K562 (cell line): ENCODE measurements around the gene ZNF689. TPM values are rescaled to one million over a fixed set of nuclear protein-coding genes. Genes with fewer than 3 reads are reported as not detected.

Experiments used
- CREB3 ChIP-seq: fragments of 450-650 bp; conservative IDR thresholded peaks from 2 replicates; pipeline ENCODE4 v1.6.1; 2016; ENCODE audit warnings: missing genetic modification characterization, low read depth, mild to moderate bottlenecking, missing compliant biosample characterization, moderate library complexity
- CREB5 ChIP-seq: fragments of 250-450 bp; sonication (Bioruptor Pico); IDR thresholded peaks from 2 replicates; pipeline ENCODE4 v1.5.0; 2020; ENCODE audit warnings: mild to moderate bottlenecking
- MCM7 ChIP-seq, 2 experiments: fragments of 450-650 bp; IDR thresholded peaks; 2 replicates each; pipeline ENCODE4 v1.6.1; 2016 to 2018
- MYBL2 ChIP-seq, 2 experiments: fragments of 450-650 bp in 1 of 2; sonication (generic) in 1 of 2; formaldehyde crosslinking in 1 of 2; IDR thresholded peaks; 2 replicates each; pipeline versions ENCODE4 v1.6.1 to v1.8.1; 2017 to 2022; ENCODE audit warnings: borderline replicate concordance in 1 of 2, inconsistent platforms in 1 of 2, low read depth in 1 of 2, mild to moderate bottlenecking in 1 of 2, missing genetic modification reagents in 1 of 2, moderate library complexity in 1 of 2
- SIX5 ChIP-seq, 2 experiments: IDR thresholded peaks; 2 replicates each; pipeline ENCODE4 v1.6.1; 2011; ENCODE audit warnings: low read length in 2 of 2, borderline replicate concordance in 1 of 2, low read depth in 1 of 2, mild to moderate bottlenecking in 1 of 2, moderate library complexity in 1 of 2; ENCODE audit not compliant: insufficient read depth in 1 of 2
- SMARCE1 ChIP-seq: fragments of 450-650 bp; IDR thresholded peaks from 2 replicates; pipeline ENCODE4 v1.7.1; 2016; ENCODE audit warnings: mild to moderate bottlenecking
- U2AF2 ChIP-seq: fragments of 200-400 bp; formaldehyde crosslinking; optimal IDR thresholded peaks from 2 replicates; pipeline ENCODE3; 2017; ENCODE audit warnings: low read depth, mild to moderate bottlenecking, low read length
- ZFP91 ChIP-seq: sonication (generic); formaldehyde crosslinking; IDR thresholded peaks from 2 replicates; pipeline ENCODE4 v1.8.0; 2022; ENCODE audit warnings: mild to moderate bottlenecking, missing genetic modification reagents
- ZMIZ1 ChIP-seq, 2 experiments: fragments of 150-350 bp in 1 of 2; IDR thresholded peaks; 2 replicates each; pipeline ENCODE4 v1.6.1; 2012 to 2016; ENCODE audit warnings: low read depth in 2 of 2, low read length in 2 of 2, mild to moderate bottlenecking in 1 of 2, moderate library complexity in 1 of 2
- ZNF384 ChIP-seq: IDR thresholded peaks from 2 replicates; pipeline ENCODE4 v1.6.1; 2012; ENCODE audit warnings: low read depth, low read length, improper control_type of control experiment
- ZNF644 ChIP-seq: fragments of 200-800 bp; sonication (Bioruptor generic); IDR thresholded peaks from 2 replicates; pipeline ENCODE4 v1.6.1; 2016; ENCODE audit warnings: low read depth, missing genetic modification characterization, missing compliant biosample characterization
- ZNF696 ChIP-seq: fragments of 250-450 bp; sonication (Bioruptor Pico); conservative IDR thresholded peaks from 2 replicates; pipeline ENCODE4 v1.4.0; 2020; ENCODE audit warnings: mild to moderate bottlenecking, moderate library complexity
- ZNF780A ChIP-seq: fragments of 250-450 bp; sonication (Bioruptor Pico); IDR thresholded peaks from 2 replicates; pipeline ENCODE4 v1.5.0; 2021; ENCODE audit warnings: mild to moderate bottlenecking
- polyA plus RNA-seq, 8 experiments: library from polyadenylated mRNA; depleted of rRNA in 4 of 8; stranded (reverse) in 5 of 8; unstranded in 3 of 8; fragments of >200 nt; fragmentation: Nextera tagmentation in 2 of 8; fragmentation: Illumina TruSeq in 1 of 8; extraction: Ambion mirVana in 2 of 8; extraction: Trizol in 1 of 8; gene quantifications; 2 replicates each; pipeline versions ENCODE4 v1.2.1 to v1.2.3, GENCODE V29; 2011 to 2014; ENCODE audit warnings: inconsistent platforms in 1 of 8, missing spikeins in 1 of 8
- total RNA-seq, 7 experiments: library from RNA; depleted of rRNA in 6 of 7; stranded (reverse); fragments of >200 nt in 6 of 7; fragmentation: Illumina TruSeq in 2 of 7; extraction: Trizol in 2 of 7; gene quantifications; 2 replicates each; pipeline versions ENCODE4 v1.2.1 to v1.2.3, GENCODE V29; 2011 to 2021; ENCODE audit warnings: low replicate concordance in 1 of 7
- TF ChIP-seq, protein P1 (sequence below): fragments of 250-450 bp; sonication (Bioruptor Pico); IDR thresholded peaks from 2 replicates; pipeline ENCODE4 v1.5.0; 2021; ENCODE audit warnings: mild to moderate bottlenecking, moderate library complexity

ZNF689 gene
- total and polyA plus RNA-seq, 9 of the 15 experiments (the other 6 are each of a cell fraction or from before 2014, with no cell fraction given), result 5.4 to 15.4 (median 10.8) TPM

DNA sequence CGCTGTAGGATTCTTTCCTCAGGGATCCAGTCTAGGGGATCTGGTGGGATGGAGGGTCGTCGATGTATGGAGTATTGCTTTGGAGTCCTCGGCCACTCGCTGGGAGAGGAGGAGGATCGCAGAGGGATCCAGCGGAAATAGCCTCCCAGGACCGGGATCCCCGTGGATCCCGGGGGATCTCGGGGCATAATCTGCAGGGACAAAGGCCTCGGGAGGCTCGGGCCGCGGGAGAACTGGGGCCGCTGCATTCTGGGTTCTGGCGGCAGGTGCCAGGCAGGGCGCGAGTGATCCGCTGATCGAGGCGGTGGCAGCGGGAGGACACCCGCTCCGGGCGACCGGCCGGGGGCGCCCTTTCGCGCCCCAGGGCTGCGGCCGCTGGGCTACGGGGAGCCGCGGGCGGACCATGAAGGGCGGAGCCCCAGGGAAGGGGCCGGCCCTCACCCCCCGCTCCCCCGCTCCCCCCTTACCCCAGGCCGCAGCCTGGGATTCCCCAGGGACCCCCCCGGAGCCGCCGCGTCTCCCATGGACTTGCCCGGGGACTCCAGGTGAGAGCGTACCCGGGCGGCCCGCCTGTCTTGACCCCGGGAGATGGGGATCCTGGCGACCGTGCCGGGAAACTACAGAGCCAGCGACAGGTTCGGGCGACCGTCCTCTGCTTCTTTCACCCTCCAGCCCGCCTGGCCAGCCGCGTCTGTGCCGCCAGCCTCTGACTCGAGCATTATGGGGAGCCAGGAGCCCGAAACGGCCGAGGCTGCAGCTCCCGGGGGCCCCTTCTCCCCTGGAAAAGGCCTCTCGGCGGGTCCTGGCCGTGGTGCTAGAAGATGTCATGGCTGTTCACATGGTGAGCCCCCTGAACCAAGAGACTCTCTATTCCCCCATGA is 41.2 kb upstream of the ZNF689 start (continued):
- TF ChIP-seq MYBL2 (IDR thresholded peaks at IDR 0.05; ENCODE audit: low read depth), result no peak
- no peak for TF ChIP-seq MYBL2 (CRISPR knock-in tag; IDR thresholded peaks at IDR 0.05; ENCODE audit: borderline replicate concordance)
- TF ChIP-seq SIX5 (IDR thresholded peaks at IDR 0.05; ENCODE audit: borderline replicate concordance in 1 of 2, insufficient read depth in 1 of 2, low read depth in 1 of 2, low read length in 2 of 2), result no peak
- no peak for TF ChIP-seq ZNF696
- no peak for TF ChIP-seq ZNF780A (CRISPR knock-in tag)
- TF ChIP-seq MCM7 (IDR thresholded peaks at IDR 0.05), result no peak
- no peak for TF ChIP-seq CREB3 (tag)
- TF ChIP-seq ZMIZ1 (IDR thresholded peaks at IDR 0.05; ENCODE audit: low read depth in 2 of 2, low read length in 2 of 2), result no peak
- no peak for TF ChIP-seq ZNF384
- no peak for TF ChIP-seq ZNF644
- TF ChIP-seq CREB5 (CRISPR knock-in tag), result no peak
- TF ChIP-seq, protein P1, sequence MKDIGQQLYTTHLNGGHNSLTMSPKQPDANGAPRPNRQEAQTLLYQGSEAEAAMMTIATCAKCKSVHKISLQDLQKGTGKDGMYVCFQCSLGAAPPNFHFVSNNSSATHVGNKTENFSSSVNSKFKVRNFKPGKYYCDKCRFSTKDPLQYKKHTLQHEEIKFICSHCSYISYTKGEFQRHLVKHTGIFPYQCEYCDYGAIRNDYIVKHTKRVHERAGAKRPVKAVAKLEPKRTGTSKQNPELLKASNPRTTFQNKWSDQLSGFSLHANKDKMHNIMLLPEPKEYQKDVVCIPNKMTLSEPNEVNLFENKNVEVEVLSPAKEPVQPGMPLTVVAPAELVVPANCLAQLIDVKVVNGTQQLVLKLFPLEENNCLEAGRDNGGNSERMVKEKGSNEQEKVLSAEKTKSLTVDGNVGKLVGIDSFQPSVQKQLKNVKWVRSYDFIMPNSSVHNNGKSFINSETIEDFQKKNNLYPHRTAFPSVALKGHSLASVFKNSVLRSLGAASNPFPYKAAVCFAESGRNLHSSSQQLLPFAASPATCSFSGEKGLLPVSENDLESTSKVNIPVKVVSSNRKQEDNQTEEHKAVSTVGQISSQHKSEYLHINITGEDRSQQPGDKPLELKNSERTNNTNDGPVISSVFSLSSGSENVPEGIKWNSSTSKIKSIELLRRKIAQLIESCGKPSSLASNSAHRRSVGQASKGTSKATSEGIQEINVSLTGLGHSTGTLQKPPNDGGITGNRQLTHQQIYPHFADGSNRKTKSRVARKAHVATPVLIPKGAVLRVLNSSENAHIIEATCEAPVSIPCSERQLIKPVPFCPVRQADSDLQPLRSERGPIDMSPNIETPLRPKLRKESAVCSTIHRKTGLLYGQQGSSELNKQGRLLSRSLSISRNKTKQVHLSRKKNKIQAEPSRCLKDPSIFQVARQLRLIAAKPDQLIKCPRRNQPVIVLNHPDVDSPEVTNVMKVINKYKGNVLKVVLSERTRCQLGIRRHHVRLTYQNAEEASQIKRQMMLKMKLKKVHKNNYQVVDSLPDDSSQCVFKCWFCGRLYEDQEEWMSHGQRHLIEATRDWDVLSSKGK (CRISPR knock-in tag), result no peak
- TF ChIP-seq U2AF2, result no peak
- TF ChIP-seq ZFP91 (CRISPR knock-in tag), result no peak
- 0 out of 2 replicates have a peak, but pooled peaks have one; percentile 32 for TF ChIP-seq SMARCE1
